Lower leg skin (tissue), 3 donors: ENCODE measurements around the gene TRIP10.

Experiments used
- CTCF ChIP-seq, 3 donors: fragments of 450-650 bp; IDR thresholded peaks; one replicate each; pipeline ENCODE4 v1.5.1; 2016; ENCODE audit warnings: antibody characterized with exemption in 3 of 3, mild to moderate bottlenecking in 3 of 3, moderate library complexity in 2 of 3
- POLR2A ChIP-seq, 2 donors: fragments of 450-650 bp; IDR thresholded peaks; one replicate each; pipeline ENCODE4 v1.6.1; 2016 to 2017; ENCODE audit warnings: antibody characterized with exemption in 2 of 2, mild to moderate bottlenecking in 1 of 2, moderate library complexity in 1 of 2

- TF ChIP-seq POLR2A (IDR thresholded peaks at IDR 0.05) (no peak), CTCF (IDR thresholded peaks at IDR 0.05) (no peak)
Observed at GRCh38 chr19:6712231-6712630, 27.2 kb upstream of the TRIP10 start.
